K562 (cell line): Measurements from ENCODE around the gene GRIN1. TPM values are rescaled to one million over a fixed set of nuclear protein-coding genes. Genes with fewer than 3 reads are reported as not detected.
A peak's percentile ranks its signal among the peaks of the same experiment; 100 is the strongest.

Experiments used
- ATAC-seq: fragments of 200-7000 bp; cut with Tn5 transposase; 3 replicates; pipeline ENCODE4 v1.9.1; 2020; ENCODE audit warnings: moderate library complexity
- BruUV-seq: library from RNA; stranded (reverse); fragments of 400-500 nt; replicated peaks from 2 replicates; lab custom pipeline; 2021; lab: Mats Ljungman, UMichigan
- CTCF ChIA-PET: fragments of 300-600 bp; formaldehyde crosslinking; extraction: SDS; loops from one replicate; lab custom pipeline; 2021; ENCODE audit warnings: low intra/inter-chr PET ratio; lab: Yijun Ruan, JAX
- POLR2A ChIA-PET: fragments of 300-600, 350-650 bp; sonication (Branson Sonifier 250); formaldehyde crosslinking; extraction: SDS; loops from one replicate; lab custom pipeline; 2021; ENCODE audit warnings: antibody characterized with exemption, inconsistent platforms; lab: Yijun Ruan, JAX
- DNase-seq, 4 experiments: peaks; one replicate each; pipeline versions ENCODE4 v3.0.0 to v3.0.0-alpha.2; 2011 to 2018; ENCODE audit warnings: low spot score in 3 of 4, mixed read lengths in 3 of 4; ENCODE audit errors: extremely low read depth in 1 of 4
- FAIRE-seq: peaks from 2 replicates; lab custom pipeline; 2011; peaks lifted over from hg19 to GRCh38; lab: Jason Lieb, UNC
- H2AFZ ChIP-seq: 2 replicates; pipeline ENCODE4 v1.6.0; 2011; ENCODE audit warnings: low read depth, low read length, control low read depth, inconsistent platforms
- H3K27ac ChIP-seq: fragments of 200-600 bp; 3 replicates; pipeline ENCODE4 v1.8.0; 2011; ENCODE audit warnings: low read depth, mild to moderate bottlenecking, control low read depth, inconsistent platforms, low read length, moderate library complexity, mixed read lengths; ENCODE audit errors: extremely low read depth
- H3K27me3 ChIP-seq, 2 experiments: fragments of 300-600 bp in 1 of 2; 2 replicates in 1 of 2; 3 replicates in 1 of 2; pipeline versions ENCODE4 v1.6.0 to v1.8.0; 2011; ENCODE audit warnings: inconsistent platforms in 2 of 2, low read length in 2 of 2, mild to moderate bottlenecking in 1 of 2, mixed read lengths in 1 of 2, moderate library complexity in 1 of 2; ENCODE audit not compliant: control insufficient read depth in 2 of 2, insufficient read depth in 2 of 2
- H3K36me3 ChIP-seq: fragments of 300-600 bp; 3 replicates; pipeline ENCODE4 v1.8.0; 2011; ENCODE audit warnings: mild to moderate bottlenecking, low read length, inconsistent platforms; ENCODE audit not compliant: control insufficient read depth, insufficient read depth
- H3K4me1 ChIP-seq, 2 experiments: fragments of 200-600 bp in 1 of 2; replicated peaks in 1 of 2; 2 replicates in 1 of 2; 3 replicates in 1 of 2; pipeline versions ENCODE4 v1.5.1 to v1.8.0; 2011; ENCODE audit warnings: inconsistent platforms in 2 of 2, low read length in 2 of 2, mild to moderate bottlenecking in 1 of 2, mixed read lengths in 1 of 2, moderate library complexity in 1 of 2; ENCODE audit not compliant: control insufficient read depth in 2 of 2, insufficient read depth in 2 of 2
- H3K4me2 ChIP-seq: 2 replicates; pipeline ENCODE4 v1.6.1; 2011; ENCODE audit warnings: low read length, control low read depth, inconsistent platforms, mixed read lengths; ENCODE audit not compliant: insufficient read depth
- H3K4me3 ChIP-seq: fragments of 200-600 bp; sonication (generic), shearing (Covaris generic); 2 replicates; pipeline ENCODE4 v1.5.1; 2016; ENCODE audit warnings: control low read depth, inconsistent platforms
- H3K79me2 ChIP-seq: fragments of 200-600 bp; 3 replicates; pipeline ENCODE4 v1.8.0; 2011; ENCODE audit warnings: low read length, inconsistent platforms; ENCODE audit not compliant: control insufficient read depth, insufficient read depth
- H3K9ac ChIP-seq, 2 experiments: 2 replicates each; pipeline versions ENCODE4 v1.6.0 to v1.6.1; 2011; ENCODE audit warnings: low read depth in 2 of 2, low read length in 2 of 2, control low read depth in 1 of 2, inconsistent platforms in 1 of 2, mild to moderate bottlenecking in 1 of 2, mixed read lengths in 1 of 2; ENCODE audit not compliant: insufficient read depth in 1 of 2
- H3K9me1 ChIP-seq: one replicate; pipeline ENCODE4 v1.6.0; 2011; ENCODE audit warnings: inconsistent platforms, mild to moderate bottlenecking, low read length, moderate library complexity; ENCODE audit not compliant: control insufficient read depth, insufficient read depth
- H3K9me3 ChIP-seq: replicated peaks from 2 replicates; pipeline ENCODE4 v1.5.1; 2011; ENCODE audit warnings: low read depth, low read length, inconsistent platforms; ENCODE audit not compliant: control insufficient read depth, insufficient read depth
- H4K20me1 ChIP-seq: replicated peaks from 2 replicates; pipeline ENCODE4 v1.6.1; 2011; ENCODE audit warnings: low read length, inconsistent platforms, mixed read lengths; ENCODE audit not compliant: control insufficient read depth, insufficient read depth
- FOXA3 ChIP-seq, 2 experiments: fragments of 450-650 bp in 1 of 2; sonication (generic) in 1 of 2; formaldehyde crosslinking; IDR thresholded peaks in 1 of 2; conservative IDR thresholded peaks in 1 of 2; 2 replicates each; pipeline versions ENCODE4 v1.4.0 to v1.8.0; 2020 to 2022; ENCODE audit warnings: mild to moderate bottlenecking in 2 of 2, missing genetic modification reagents in 1 of 2
- MEIS2 ChIP-seq: fragments of 450-650 bp; IDR thresholded peaks from 2 replicates; pipeline ENCODE4 v1.6.1; 2014; ENCODE audit warnings: mild to moderate bottlenecking; ENCODE audit not compliant: partially characterized antibody
- MLX ChIP-seq, 2 experiments: fragments of 450-650 bp in 1 of 2; sonication (generic) in 1 of 2; formaldehyde crosslinking; conservative IDR thresholded peaks; 2 replicates each; pipeline versions ENCODE4 v1.4.0 to v1.8.1; 2020 to 2022; ENCODE audit warnings: mild to moderate bottlenecking in 1 of 2, missing genetic modification reagents in 1 of 2
- MXD1 ChIP-seq: fragments of 250-450 bp; sonication (Bioruptor Pico); IDR thresholded peaks from 2 replicates; pipeline ENCODE4 v1.8.0; 2021; ENCODE audit warnings: borderline replicate concordance, mild to moderate bottlenecking, moderate library complexity; ENCODE audit not compliant: poor library complexity, severe bottlenecking
- RCOR1 ChIP-seq, 2 experiments: IDR thresholded peaks; 2 replicates each; pipeline ENCODE4 v1.6.1; 2012; ENCODE audit warnings: low read depth in 2 of 2, low read length in 2 of 2, borderline replicate concordance in 1 of 2, improper control_type of control experiment in 1 of 2
- TEAD4 ChIP-seq, 2 experiments: sonication (generic) in 1 of 2; formaldehyde crosslinking in 1 of 2; IDR thresholded peaks; 2 replicates each; pipeline versions ENCODE4 v1.6.1 to v1.8.0; 2012 to 2022; ENCODE audit warnings: borderline replicate concordance in 1 of 2, inconsistent platforms in 1 of 2, low read length in 1 of 2, mild to moderate bottlenecking in 1 of 2, missing genetic modification reagents in 1 of 2
- WGBS: fragments of 100-300 bp; shearing (Covaris generic); methylation state at CpG from one replicate; pipeline ENCODE4 v1.1.6; 2016; ENCODE audit warnings: low coverage, mixed read lengths; ENCODE audit not compliant: insufficient coverage; ENCODE audit errors: missing lambda C conversion rate; 5-methylcytosine and 5-hydroxymethylcytosine counted together
- in situ Hi-C: fragments of 300-500 bp; cut with MboI; formaldehyde crosslinking; loops from 4 replicates; pipeline ENCODE4 v1.15.0; 2018; ENCODE audit warnings: inconsistent platforms, mixed read lengths
- intact Hi-C: fragments of 100-400 bp; cut with micrococcal nuclease; formaldehyde crosslinking; loops from 2 replicates; pipeline ENCODE4 v1.14.2; 2022
- polyA plus RNA-seq, 8 experiments: library from polyadenylated mRNA; depleted of rRNA in 4 of 8; stranded (reverse) in 5 of 8; unstranded in 3 of 8; fragments of >200 nt; fragmentation: Nextera tagmentation in 2 of 8; fragmentation: Illumina TruSeq in 1 of 8; extraction: Ambion mirVana in 2 of 8; extraction: Trizol in 1 of 8; gene quantifications; 2 replicates each; pipeline versions ENCODE4 v1.2.1 to v1.2.3, GENCODE V29; 2011 to 2014; ENCODE audit warnings: inconsistent platforms in 1 of 8, missing spikeins in 1 of 8
- total RNA-seq, 7 experiments: library from RNA; depleted of rRNA in 6 of 7; stranded (reverse); fragments of >200 nt in 6 of 7; fragmentation: Illumina TruSeq in 2 of 7; extraction: Trizol in 2 of 7; gene quantifications; 2 replicates each; pipeline versions ENCODE4 v1.2.1 to v1.2.3, GENCODE V29; 2011 to 2021; ENCODE audit warnings: low replicate concordance in 1 of 7

GRIN1 gene
- total and polyA plus RNA-seq, 9 of the 15 experiments (the other 6 are each of a cell fraction or from before 2014, with no cell fraction given), result 0.03 to 0.35 (median 0.16) TPM; not detected in 6

- TF ChIP-seq FOXA3 (CRISPR knock-in tag; conservative IDR thresholded peaks at IDR 0.05 in 1 of 2, IDR thresholded peaks at IDR 0.05 in 1 of 2) (peak in 1 of 2 experiments; percentile 86; a peak in 1 of 4 replicates), MXD1 (CRISPR knock-in tag) (no peak), RCOR1 (IDR thresholded peaks at IDR 0.05; ENCODE audit: borderline replicate concordance in 1 of 2, low read depth in 2 of 2, low read length in 2 of 2) (no peak), MEIS2 (no peak), MLX (CRISPR knock-in tag; conservative IDR thresholded peaks at IDR 0.05) (no peak), TEAD4 (IDR thresholded peaks at IDR 0.05; ENCODE audit: low read length) (no peak), TEAD4 (CRISPR knock-in tag; IDR thresholded peaks at IDR 0.05; ENCODE audit: borderline replicate concordance) (0 out of 2 replicates have a peak, but pooled peaks have one; percentile 18)
- no peaks in the 10 kb centered on the region for H3K9me3 ChIP-seq
- BruUV-seq, result no TSS peak
- H2AFZ ChIP-seq, result no peak overlapping the region
- WGBS, result 79% methylated on average over 6 of the region's 6 CpGs
- H3K27ac ChIP-seq, result no peak overlapping the region
- H3K4me2 ChIP-seq, result no peak overlapping the region; the same call in 1 of the 2 replicates
- no peaks in the 10 kb centered on the region for H4K20me1 ChIP-seq
- CTCF ChIA-PET, result no interaction called here
- POLR2A ChIA-PET, result interaction anchor here (0.6 to 1.0 kb wide), 2 partner anchors 9 kb away, joined by 3 read pairs; no protein-coding TSS in a partner anchor
- FAIRE-seq (peak; percentile 11), DNase-seq (no peak), ATAC-seq (no peak)
- peaks cover 18 to 58% of the 10 kb centered on the region in 2 experiments for H3K4me1 ChIP-seq
- peaks cover 25% of the 10 kb centered on the region; the same call in 2 of the 3 replicates for H3K36me3 ChIP-seq
- H3K9ac ChIP-seq, result peak overlapping the region in 1 of 2 experiments; percentile 90; a peak in 2 of 4 replicates
- no peaks in the 10 kb centered on the region for H3K27me3 ChIP-seq
- no peak overlapping the region for H3K4me3 ChIP-seq
- peaks cover 27% of the 10 kb centered on the region for H3K79me2 ChIP-seq
- intact Hi-C loops (loop anchor here (5.0 kb wide), 1 partner anchor 64 kb away; the partner anchor contains the start of gene ENTPD2), in situ Hi-C loops (no loop called here)
- H3K9me1 ChIP-seq, result no peaks in the 10 kb centered on the region
These were observed 22.9 kb upstream of the GRIN1 start for GRCh38 chr9:137116027-137116507.
